Globus pallidus (tissue), 1 donor: ENCODE results near the gene SNX20.

ENCODE experiments used
- DNase-seq: peaks from one replicate; pipeline ENCODE4 v3.0.0-alpha.2; 2015; ENCODE audit warnings: low spot score

SNX20 gene

GRCh38 chr16:50679676-50680555 lies 1.2 kb downstream of the SNX20 start:
- no peak for DNase-seq

- DNase-seq, result no peak
These were observed 1.8 kb downstream of the SNX20 start for GRCh38 chr16:50679266-50679665.

- no peak for DNase-seq
These were observed 2.6 kb downstream of the SNX20 start for GRCh38 chr16:50678531-50678930.

- DNase-seq, result no peak
These were observed 3.8 kb downstream of the SNX20 start for GRCh38 chr16:50677351-50677750.

GRCh38 chr16:50676684-50677225 lies 4.4 kb downstream of the SNX20 start:
- no peak for DNase-seq

- DNase-seq, result no peak
These were observed 5.2 kb downstream of the SNX20 start for GRCh38 chr16:50675686-50676610.

- no peak for DNase-seq
These were observed 6.3 kb downstream of the SNX20 start for GRCh38 chr16:50674831-50675230.

GRCh38 chr16:50673496-50674275 lies 7.4 kb downstream of the SNX20 start:
- no peak for DNase-seq

GRCh38 chr16:50671644-50672260 lies 9.4 kb downstream of the SNX20 start:
- DNase-seq, result no peak

- DNase-seq, result no peak
These were observed 10.6 kb downstream of the SNX20 start for GRCh38 chr16:50670476-50670875.

GRCh38 chr16:50669741-50670140 lies 11.4 kb downstream of the SNX20 start:
- no peak for DNase-seq

- DNase-seq, result no peak
These were observed 12.6 kb downstream of the SNX20 start for GRCh38 chr16:50668368-50669008.

GRCh38 chr16:50667497-50668367 lies 13.4 kb downstream of the SNX20 start:
- no peak for DNase-seq

GRCh38 chr16:50666658-50667496 lies 14.2 kb downstream of the SNX20 start:
- DNase-seq, result no peak

- peak; percentile 59 for DNase-seq
These were observed 15.8 kb downstream of the SNX20 start for GRCh38 chr16:50665128-50665878.

- peak; percentile 16 for DNase-seq
These were observed 16.8 kb downstream of the SNX20 start for GRCh38 chr16:50664270-50664669.

- DNase-seq, result no peak
These were observed 18.7 kb downstream of the SNX20 start for GRCh38 chr16:50662306-50662940.

GRCh38 chr16:50659806-50660205 lies 21.3 kb downstream of the SNX20 start:
- no peak for DNase-seq
